Pancreas (tissue), 10 donors: Measurements from ENCODE around the gene C9orf50. TPM values are rescaled to one million over a fixed set of nuclear protein-coding genes. Genes with fewer than 3 reads are reported as not detected.

Experiments
- ATAC-seq, 4 donors: fragments of 200-7000 bp; cut with Tn5 transposase; one replicate each; pipeline versions ENCODE4 v1.8.0 to v1.9.1; 2020; ENCODE audit warnings: mild to moderate bottlenecking in 4 of 4, moderate library complexity in 4 of 4
- DNase-seq, 6 donors: peaks; one replicate each; pipeline ENCODE4 v3.0.0-alpha.2; 2020
- FAIRE-seq: peaks from 2 replicates; lab custom pipeline; 2012; peaks lifted over from hg19 to GRCh38; lab: Jason Lieb, UNC
- H3K27ac ChIP-seq, 4 donors: fragments of 200-600 bp; sonication (generic); 1 replicate in 3 of 4; 2 replicates in 1 of 4; pipeline versions ENCODE4 v1.5.0 to v1.8.0; 2020
- H3K27me3 ChIP-seq, 4 donors: fragments of 200-600 bp; one replicate each; pipeline ENCODE4 v1.8.0; 2021
- H3K36me3 ChIP-seq, 3 donors: fragments of 200-600 bp; sonication (generic) in 1 of 3; one replicate each; pipeline versions ENCODE4 v1.5.0 to v1.8.0; 2020 to 2021
- H3K4me1 ChIP-seq, 3 donors: fragments of 200-600 bp; one replicate each; pipeline ENCODE4 v1.8.0; 2021
- H3K4me3 ChIP-seq, 4 donors: fragments of 200-600 bp; sonication (generic) in 2 of 4; one replicate each; pipeline versions ENCODE4 v1.5.0 to v1.8.0; 2020 to 2021
- H3K9me3 ChIP-seq, 4 donors: fragments of 200-600 bp; one replicate each; pipeline ENCODE4 v1.8.0; 2021
- WGBS, 2 donors: extraction: QIAGEN DNeasy Blood & Tissue Kit; methylation state at CpG; one replicate each; pipeline ENCODE4 v1.1.7; 2013; 5-methylcytosine and 5-hydroxymethylcytosine counted together
- intact Hi-C, 3 donors: fragments of 100-400 bp; cut with DNase I; formaldehyde crosslinking; loops; one replicate each; pipeline versions ENCODE4 v1.11.1 to v1.14.2; 2022
- polyA plus RNA-seq, 2 donors: library from polyadenylated mRNA; stranded (reverse); fragments of 200-250 nt; gene quantifications; one replicate each; pipeline ENCODE4 v1.2.3, GENCODE V29; 2013
- total RNA-seq, 6 donors: library from RNA; stranded (reverse); fragmentation: NEBNext Ultra II Directional in 4 of 6; extraction: Animal tissue kit (Norgen Biotek cat#: 25700) in 4 of 6; gene quantifications; one replicate each; pipeline versions ENCODE4 v1.2.1 to v1.2.4, GENCODE V29; 2021 to 2023
- TF ChIP-seq, protein P1 (sequence below), 4 donors: fragments of 200-600 bp; sonication (generic) in 3 of 4; IDR thresholded peaks; one replicate each; pipeline versions ENCODE4 v1.5.0 to v1.8.0; 2021; ENCODE audit warnings: antibody characterized with exemption in 4 of 4
- donor health status: healthy with polysubstance abuse.
- donor health status: DM: no; HTN: no; CAD: no; lungs with moderate emphysema.
- donor health status: DM: no; HTN: no; CAD: no.
- donor health status: control.
- donor health status: control.
- donor health status: Bipolar disorder and iron deficiency.
- donor health status: DM: yes; HTN: yes; CAD: no.
- donor health status: DM: no; HTN: no; CAD: no.
- donor health status: DM: no; HTN: no; CAD: no.
- donor health status: DM: yes; HTN: yes; CAD: no.

C9orf50 gene
- total and polyA plus RNA-seq, 8 donors = not detected

DNA sequence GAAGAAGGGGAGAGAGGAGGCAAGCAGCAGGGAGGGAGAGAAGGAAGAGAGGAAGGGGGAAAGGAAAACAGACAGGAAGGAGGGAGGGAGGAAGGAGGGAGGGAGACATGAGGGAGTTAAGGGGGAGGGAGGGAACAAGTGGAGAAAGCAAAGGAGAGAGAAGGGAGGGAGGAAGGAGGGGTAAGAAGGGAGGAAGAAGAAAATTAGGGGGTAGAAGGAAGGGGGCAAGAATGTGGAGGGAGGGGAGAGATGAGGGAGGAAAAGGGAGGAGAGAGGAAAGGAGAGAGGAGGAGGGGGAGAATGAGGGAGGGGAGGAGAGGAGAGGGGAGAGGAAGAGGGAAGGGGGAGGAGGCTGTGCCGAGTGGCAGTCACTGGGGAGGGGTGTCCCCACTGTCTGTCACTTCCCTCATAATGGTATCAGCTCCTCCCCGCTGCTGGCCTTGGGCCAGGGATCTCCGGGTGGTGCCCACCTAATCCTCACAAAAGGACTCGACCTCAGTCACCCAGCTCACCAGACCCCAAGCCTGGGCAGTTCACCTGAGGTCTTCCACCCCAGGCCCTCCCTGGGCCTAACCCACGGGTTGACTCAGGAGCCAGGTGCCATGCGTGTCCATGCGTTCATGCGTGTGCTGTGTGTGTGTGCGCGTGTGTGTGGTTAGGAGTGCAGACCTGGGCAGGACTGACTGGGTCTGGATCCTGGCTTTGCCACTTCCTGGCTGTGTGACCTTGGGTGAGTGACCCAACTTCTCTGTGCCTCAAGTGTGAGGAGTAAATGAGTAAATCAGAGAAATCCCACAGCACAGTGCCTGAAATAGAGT, 18.1 kb downstream of the C9orf50 start:
- WGBS, 2 donors = 58 to 64% methylated on average over 10 of the region's 10 CpGs
- TF ChIP-seq, protein P1, sequence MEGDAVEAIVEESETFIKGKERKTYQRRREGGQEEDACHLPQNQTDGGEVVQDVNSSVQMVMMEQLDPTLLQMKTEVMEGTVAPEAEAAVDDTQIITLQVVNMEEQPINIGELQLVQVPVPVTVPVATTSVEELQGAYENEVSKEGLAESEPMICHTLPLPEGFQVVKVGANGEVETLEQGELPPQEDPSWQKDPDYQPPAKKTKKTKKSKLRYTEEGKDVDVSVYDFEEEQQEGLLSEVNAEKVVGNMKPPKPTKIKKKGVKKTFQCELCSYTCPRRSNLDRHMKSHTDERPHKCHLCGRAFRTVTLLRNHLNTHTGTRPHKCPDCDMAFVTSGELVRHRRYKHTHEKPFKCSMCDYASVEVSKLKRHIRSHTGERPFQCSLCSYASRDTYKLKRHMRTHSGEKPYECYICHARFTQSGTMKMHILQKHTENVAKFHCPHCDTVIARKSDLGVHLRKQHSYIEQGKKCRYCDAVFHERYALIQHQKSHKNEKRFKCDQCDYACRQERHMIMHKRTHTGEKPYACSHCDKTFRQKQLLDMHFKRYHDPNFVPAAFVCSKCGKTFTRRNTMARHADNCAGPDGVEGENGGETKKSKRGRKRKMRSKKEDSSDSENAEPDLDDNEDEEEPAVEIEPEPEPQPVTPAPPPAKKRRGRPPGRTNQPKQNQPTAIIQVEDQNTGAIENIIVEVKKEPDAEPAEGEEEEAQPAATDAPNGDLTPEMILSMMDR (IDR thresholded peaks at IDR 0.05) = no peak
- no peak for FAIRE-seq
- no peak for ATAC-seq
- Histone ChIP-seq H3K9me3 (no peaks in the 10 kb centered on the region), H3K27ac (no peak overlapping the region), H3K4me1 (peaks cover 2 to 3% (median 3%) of the 10 kb centered on the region in 3 donors), H3K27me3 (no peaks in the 10 kb centered on the region), H3K36me3 (no peaks in the 10 kb centered on the region), H3K4me3 (no peak overlapping the region)
- DNase-seq = peak in 1 of 6 donors; percentile 72
- intact Hi-C loops = loop anchor here in 1 of 3 donors (10.0 kb wide), 2 partner anchors 108 to 428 kb away; partner anchors contain the start of gene IER5L

DNA sequence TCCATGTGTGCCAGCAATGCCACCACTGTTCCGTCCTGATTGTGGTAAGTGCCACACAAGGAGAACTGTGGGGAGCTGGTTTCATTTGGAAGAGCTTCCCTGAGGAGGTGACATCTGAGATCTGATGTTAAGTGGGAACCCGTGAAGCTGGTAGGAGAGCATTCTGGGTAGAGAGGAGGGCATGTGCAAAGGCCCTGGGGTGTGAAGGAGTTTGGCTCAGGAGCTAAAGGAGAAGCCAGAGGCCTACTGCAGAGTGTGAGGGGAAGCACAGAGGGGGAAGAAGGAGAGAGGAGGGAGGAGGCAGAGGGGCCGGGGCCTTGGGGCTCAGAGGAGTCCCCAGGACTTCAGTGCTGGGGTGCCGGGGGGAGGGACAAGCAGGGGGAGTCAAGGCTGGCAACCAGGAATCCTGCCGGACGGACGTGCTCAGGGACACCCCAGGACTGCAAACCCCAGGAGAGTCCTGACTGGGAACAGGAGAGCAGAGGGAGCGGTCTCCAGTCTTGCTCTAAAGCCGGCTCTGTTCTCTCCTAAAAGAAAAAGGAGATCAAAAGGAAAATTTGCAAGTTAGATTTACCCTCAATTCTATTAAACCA, 19.7 kb downstream of the C9orf50 start:
- H3K36me3 ChIP-seq = no peaks in the 10 kb centered on the region
- intact Hi-C loops = loop anchor here in 1 of 3 donors (10.0 kb wide), 2 partner anchors 106 to 426 kb away; partner anchors contain the start of gene IER5L
- H3K4me1 ChIP-seq = peaks cover 0 to 8% (median 0%) of the 10 kb centered on the region in 3 donors
- H3K27me3 ChIP-seq = no peaks in the 10 kb centered on the region
- no peaks in the 10 kb centered on the region for H3K9me3 ChIP-seq
- no peak for FAIRE-seq
- 68 to 79% methylated on average over 9 of the region's 9 CpGs for WGBS, 2 donors
- DNase-seq = peak in 1 of 6 donors; percentile 25
- ATAC-seq = no peak
- no peak overlapping the region for H3K4me3 ChIP-seq
- H3K27ac ChIP-seq = no peak overlapping the region
- TF ChIP-seq, protein P1 (IDR thresholded peaks at IDR 0.05) = no peak

DNA sequence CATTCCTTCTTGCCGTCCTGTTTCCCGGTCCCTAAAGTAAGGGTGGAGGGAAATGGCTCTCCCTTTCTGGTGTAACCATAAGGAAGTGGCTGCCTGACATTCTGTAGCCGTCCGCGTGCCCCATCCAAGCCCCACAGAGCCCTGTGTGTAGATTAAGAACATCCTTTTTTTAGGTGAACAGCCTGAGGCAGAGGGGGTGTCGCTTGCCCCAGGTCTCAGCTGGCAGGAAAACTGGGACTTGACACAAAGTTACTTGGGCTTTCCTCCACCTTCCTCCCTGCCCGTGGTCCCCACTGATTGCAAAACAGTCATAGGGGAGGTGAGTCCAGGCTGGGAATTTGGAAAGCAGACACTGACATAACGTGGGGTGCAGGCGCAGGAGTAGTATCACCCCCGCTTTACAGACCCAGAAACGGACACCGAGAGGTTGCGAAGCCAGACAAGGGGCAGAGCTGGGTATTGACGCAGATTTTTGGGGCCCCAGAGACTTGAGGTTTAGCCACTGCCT, 22.8 kb downstream of the C9orf50 start:
- H3K27me3 ChIP-seq = no peaks in the 10 kb centered on the region
- H3K4me1 ChIP-seq = peaks cover 0 to 8% (median 0%) of the 10 kb centered on the region in 3 donors
- no peaks in the 10 kb centered on the region for H3K9me3 ChIP-seq
- no peaks in the 10 kb centered on the region for H3K36me3 ChIP-seq
- peak in 1 of 6 donors; percentile 12 for DNase-seq
- intact Hi-C loops = no loop called here
- TF ChIP-seq, protein P1 (IDR thresholded peaks at IDR 0.05) = no peak
- WGBS, 2 donors = 73 to 75% methylated on average over 14 of the region's 14 CpGs
- no peak for ATAC-seq
- H3K4me3 ChIP-seq = peak overlapping the region in 1 of 4 donors; percentile 34
- FAIRE-seq = no peak
- peak overlapping the region in 2 of 4 donors; percentile 66 to 78 for H3K27ac ChIP-seq

DNA sequence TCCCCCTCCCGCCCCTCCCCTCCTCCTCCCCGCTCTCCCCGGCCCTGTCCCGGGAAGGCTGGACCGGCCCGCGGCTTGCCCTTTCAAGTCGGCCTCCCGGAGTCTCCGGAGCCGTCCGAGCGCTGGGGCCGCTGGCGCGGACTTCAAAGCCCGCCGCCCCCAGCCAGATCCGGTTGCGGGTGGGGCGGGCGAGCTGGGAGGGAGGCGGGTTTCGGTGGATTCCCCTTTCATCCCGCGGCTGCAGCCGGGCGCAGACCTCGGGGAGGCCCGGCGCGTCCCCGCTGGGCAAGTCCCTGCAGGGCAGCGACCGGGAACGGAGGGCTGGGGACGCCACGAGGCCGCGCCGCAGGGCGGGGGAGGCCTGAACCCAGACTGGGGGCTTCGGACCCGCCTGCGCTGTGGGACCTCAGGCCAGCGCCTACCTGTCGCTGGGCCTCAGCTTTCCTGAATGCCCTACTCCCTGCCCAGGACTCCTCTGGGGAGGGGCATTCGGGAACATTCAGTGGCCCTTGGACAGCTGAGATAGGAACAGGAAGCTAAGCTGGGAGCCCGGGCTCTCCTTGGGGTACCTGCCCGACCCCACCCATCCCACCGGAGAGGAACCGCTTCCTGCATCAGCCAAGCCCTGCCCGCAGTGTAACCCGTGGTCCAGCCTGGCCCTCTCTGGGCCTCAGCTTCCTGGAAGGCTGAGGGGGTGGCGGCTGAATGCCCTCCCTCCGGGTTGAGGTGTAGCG, 23.4 kb downstream of the C9orf50 start:
- TF ChIP-seq, protein P1 (IDR thresholded peaks at IDR 0.05) = no peak
- peak; percentile 70 to 82 (median 81) for ATAC-seq
- Histone ChIP-seq H3K4me1 (peaks cover 0 to 8% (median 0%) of the 10 kb centered on the region in 3 donors), H3K27me3 (no peaks in the 10 kb centered on the region), H3K4me3 (peak overlapping the region in 2 of 4 donors; percentile 24 to 34), H3K36me3 (no peaks in the 10 kb centered on the region), H3K9me3 (no peaks in the 10 kb centered on the region), H3K27ac (peak overlapping the region in 3 of 4 donors; percentile 16 to 78 (median 66))
- intact Hi-C loops = no loop called here
- WGBS, 2 donors = 11 to 13% methylated on average over 42 to 55 of the region's 57 CpGs
- DNase-seq = peak; percentile 54 to 85 (median 66)
- no peak for FAIRE-seq
